Stimulated activated CD4-positive, alpha-beta T cell treated with anti-CD3 and anti-CD28 coated beads, Interleukin-12 subunit alpha, Interleukin-12 subunit beta, amount 100 ng/mL, for 4 hours (primary cell): ENCODE results near the gene SCAF11.
"Not testable (repeated sequence)": the region's sequence is repeated elsewhere in the genome, so short reads cannot be mapped to it uniquely, and the experiment has no call there.

ENCODE experiments used
- DNase-seq: peaks from one replicate; pipeline ENCODE4 v3.0.0-alpha.2; 2020

Gene SCAF11, protein sequence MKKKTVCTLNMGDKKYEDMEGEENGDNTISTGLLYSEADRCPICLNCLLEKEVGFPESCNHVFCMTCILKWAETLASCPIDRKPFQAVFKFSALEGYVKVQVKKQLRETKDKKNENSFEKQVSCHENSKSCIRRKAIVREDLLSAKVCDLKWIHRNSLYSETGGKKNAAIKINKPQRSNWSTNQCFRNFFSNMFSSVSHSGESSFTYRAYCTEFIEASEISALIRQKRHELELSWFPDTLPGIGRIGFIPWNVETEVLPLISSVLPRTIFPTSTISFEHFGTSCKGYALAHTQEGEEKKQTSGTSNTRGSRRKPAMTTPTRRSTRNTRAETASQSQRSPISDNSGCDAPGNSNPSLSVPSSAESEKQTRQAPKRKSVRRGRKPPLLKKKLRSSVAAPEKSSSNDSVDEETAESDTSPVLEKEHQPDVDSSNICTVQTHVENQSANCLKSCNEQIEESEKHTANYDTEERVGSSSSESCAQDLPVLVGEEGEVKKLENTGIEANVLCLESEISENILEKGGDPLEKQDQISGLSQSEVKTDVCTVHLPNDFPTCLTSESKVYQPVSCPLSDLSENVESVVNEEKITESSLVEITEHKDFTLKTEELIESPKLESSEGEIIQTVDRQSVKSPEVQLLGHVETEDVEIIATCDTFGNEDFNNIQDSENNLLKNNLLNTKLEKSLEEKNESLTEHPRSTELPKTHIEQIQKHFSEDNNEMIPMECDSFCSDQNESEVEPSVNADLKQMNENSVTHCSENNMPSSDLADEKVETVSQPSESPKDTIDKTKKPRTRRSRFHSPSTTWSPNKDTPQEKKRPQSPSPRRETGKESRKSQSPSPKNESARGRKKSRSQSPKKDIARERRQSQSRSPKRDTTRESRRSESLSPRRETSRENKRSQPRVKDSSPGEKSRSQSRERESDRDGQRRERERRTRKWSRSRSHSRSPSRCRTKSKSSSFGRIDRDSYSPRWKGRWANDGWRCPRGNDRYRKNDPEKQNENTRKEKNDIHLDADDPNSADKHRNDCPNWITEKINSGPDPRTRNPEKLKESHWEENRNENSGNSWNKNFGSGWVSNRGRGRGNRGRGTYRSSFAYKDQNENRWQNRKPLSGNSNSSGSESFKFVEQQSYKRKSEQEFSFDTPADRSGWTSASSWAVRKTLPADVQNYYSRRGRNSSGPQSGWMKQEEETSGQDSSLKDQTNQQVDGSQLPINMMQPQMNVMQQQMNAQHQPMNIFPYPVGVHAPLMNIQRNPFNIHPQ (N-terminal part only)

DNA sequence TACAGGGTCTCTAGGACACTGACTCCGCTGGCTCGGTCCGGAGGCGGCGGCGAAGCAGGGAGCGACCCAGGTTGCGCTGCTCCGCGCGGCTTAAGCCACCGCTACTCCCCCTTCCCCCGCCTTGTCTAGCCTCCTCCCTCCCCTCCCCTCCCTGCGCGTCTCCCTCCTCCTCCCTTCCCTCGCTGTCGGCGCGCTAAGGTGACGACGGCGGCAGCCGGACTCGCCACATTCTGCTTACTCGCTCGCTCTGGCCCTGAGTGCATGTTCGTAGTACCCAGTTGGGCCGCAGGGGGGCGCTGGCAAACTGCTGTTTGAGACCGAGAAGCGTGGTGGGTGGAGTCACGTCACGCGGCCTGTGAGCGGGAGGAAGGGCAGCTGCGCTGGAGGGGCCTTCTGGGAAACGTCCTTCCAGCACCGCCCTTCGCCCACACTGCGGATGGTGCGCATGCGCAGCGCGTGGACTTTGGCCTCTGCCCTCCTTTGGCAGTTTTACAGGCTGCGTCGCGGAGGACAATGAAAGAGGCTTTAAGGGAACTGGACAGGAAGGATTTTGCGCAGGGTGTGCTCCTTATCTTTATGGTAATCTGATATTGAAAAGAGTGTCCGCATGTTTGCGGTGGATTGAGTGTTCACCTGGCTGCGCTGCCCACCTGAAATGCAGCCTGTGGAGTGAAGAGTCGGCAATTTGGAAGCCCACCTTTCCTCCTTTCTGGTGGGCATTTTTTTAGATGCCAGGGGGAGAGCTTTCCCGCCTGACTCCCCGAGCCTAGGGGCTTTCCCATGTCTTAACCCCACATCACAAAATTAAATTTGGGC lies at the start of gene SCAF11:
Gene SCAF11, minus strand, starts transcription at position 107 of the 816 bp plus-strand sequence. CDS start 26,407 bp downstream, outside the sequence.
- peak; percentile 100 for DNase-seq

DNA sequence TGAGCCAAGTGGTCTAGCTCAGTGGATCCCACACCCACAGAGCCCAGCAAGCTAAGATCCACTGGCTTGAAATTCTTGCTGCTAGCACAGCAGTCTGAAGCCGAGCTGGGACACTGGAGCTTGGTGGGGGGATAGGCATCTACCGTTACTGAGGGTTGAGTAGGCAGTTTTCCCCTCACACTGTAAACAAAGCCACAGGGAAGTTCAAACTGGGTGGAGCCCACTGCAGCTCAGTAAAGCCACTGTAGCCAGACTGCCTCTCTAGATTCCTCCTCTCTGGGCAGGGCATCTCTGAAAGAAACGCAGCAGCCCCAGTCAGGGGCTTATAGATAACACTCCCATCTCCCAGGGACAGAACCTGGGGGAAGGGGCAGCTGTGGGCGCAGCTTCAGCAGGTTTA lies 46.7 kb upstream of the SCAF11 start:
- not testable (repeated sequence) for DNase-seq

DNA sequence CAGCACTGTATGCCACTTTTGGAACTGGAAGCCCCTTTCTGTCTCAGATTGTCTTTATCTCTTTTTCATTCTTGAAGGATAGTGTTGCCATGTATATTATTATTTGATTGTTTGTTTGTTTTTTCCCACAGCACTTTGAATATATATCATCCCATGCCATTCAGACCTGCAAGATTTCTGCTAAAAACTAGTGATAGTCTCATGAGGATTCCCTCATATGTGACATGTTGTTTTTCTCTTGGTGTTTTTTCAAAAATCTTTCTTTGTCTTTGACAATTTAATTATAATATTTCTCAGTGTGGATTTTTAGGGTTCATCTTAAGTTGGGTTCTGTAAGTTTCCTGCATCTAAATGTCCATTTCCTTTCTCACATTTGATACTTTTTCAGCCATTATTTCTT lies 36.8 kb upstream of the SCAF11 start:
- DNase-seq = no peak

DNA sequence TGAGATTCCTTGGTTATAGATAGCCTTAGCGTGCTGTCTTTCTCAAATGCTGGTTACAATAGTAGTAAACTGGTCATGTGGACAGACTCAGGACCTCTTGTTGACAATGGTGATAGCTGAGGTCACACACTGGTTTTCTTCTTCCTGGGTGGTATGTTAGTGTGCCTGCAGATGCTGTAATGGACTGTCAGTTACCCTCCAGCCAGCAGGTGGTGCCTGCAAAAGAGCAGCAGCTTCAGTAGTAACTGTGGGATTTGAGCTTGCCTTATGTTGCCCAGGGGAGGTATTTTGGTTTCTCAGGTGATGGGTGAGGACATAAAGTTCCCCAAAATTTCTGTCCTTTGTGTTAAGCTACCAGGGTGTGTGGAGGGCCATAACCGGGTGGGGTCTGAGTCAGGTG lies 33.7 kb upstream of the SCAF11 start:
- no peak for DNase-seq

GRCh38 chr12:46020768-46021167 lies 30.4 kb upstream of the SCAF11 start:
- no peak for DNase-seq

DNA sequence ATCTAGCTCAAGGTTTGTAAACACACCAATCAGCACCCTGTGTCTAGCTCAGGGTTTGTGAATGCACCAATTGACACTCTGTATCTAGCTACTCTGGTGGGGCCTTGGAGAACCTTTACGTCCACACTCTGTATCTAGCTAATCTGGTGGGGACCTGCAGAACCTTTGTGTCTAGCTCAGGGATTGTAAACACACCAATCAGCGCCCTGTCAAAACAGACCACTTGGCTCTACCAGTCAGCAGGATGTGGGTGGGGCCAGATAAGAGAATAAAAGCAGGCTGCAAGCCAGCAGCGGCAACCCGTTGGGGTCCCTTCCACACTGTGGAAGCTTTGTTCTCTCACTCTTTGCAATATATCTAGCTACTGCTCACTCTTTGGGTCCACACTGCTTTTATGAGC lies 28.3 kb upstream of the SCAF11 start:
- DNase-seq = not testable (repeated sequence)

DNA sequence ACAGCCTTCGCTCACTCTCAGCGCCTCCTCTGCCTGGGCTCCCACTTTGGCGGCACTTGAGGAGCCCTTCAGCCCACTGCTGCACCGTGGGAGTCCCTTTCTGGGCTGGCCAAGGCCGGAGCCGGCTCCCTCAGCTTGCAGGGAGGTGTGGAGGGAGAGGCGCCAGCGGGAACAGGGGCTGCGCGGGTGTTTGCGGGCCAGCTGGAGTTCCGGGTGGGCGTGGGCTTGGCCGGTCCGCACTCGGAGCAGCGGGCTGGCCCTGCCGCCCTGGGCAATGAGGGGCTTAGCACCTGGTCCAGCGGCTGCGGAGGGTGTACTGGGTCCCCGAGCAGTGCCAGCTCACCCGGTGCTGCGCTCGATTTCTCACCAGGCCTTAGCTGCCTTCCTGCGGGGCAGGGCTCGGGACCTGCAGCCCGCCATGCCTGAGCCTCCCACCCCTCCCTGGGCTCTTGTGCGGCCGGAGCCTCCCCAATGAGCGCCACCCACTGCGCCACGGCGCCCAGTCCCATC lies 27.5 kb upstream of the SCAF11 start:
- DNase-seq = not testable (repeated sequence)

GRCh38 chr12:46005823-46006222 lies 15.4 kb upstream of the SCAF11 start:
- DNase-seq = no peak

DNA sequence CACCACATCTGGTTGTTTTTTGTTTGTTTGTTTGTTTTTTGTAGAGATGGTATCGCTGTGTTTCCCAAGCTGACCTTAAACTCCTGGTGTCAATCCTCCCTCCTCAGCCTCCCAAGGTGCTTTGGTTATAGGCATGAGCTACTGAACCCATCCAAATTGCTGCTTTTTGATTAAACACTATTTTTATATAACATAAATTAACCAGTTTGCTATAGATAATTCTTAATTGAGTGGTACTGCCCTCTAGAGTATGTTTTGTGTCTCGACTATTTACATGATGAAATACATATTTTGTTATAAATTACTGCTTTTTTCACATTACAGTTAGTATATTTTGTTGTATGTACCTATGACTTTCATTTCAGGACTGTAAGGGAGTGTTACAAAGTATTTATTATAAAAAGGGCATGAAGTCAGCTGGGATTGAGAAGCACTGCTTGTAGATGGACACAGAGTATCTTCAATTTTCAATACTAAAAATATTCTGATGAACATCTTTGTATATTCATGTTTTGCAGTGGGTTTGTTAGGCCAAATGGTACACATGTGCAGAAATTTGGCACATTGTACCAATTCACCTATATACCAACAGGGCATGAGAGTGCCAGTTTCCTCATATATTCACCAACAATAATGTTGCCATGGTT lies 14.9 kb upstream of the SCAF11 start:
- no peak for DNase-seq

- DNase-seq = no peak
Measured at GRCh38 chr12:46004715-46005114, 14.3 kb upstream of the SCAF11 start.

DNA sequence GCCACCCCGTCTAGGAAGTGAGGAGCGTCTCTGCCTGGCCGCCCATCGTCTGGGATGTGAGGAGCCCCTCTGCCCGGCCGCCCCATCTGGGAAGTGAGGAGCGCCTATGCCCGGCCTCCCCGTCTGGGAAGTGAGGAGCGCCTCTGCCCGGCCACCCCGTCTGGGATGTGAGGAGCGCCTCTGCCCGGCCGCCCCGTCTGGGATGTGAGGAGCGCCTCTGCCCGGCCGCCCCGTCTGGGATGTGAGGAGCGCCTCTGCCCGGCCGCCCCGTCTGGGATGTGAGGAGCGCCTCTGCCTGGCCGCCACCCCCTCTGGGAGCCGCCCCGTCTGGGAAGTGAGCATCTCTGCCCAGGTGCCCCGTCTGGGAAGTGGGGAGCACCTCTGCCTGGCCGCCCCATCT lies 9.7 kb upstream of the SCAF11 start:
- DNase-seq = not testable (repeated sequence)

- no peak for DNase-seq
Measured at GRCh38 chr12:45994736-45995135, 4.4 kb upstream of the SCAF11 start.

GRCh38 chr12:45991284-45992249 lies 1.2 kb upstream of the SCAF11 start:
- DNase-seq = peak; percentile 61

DNA sequence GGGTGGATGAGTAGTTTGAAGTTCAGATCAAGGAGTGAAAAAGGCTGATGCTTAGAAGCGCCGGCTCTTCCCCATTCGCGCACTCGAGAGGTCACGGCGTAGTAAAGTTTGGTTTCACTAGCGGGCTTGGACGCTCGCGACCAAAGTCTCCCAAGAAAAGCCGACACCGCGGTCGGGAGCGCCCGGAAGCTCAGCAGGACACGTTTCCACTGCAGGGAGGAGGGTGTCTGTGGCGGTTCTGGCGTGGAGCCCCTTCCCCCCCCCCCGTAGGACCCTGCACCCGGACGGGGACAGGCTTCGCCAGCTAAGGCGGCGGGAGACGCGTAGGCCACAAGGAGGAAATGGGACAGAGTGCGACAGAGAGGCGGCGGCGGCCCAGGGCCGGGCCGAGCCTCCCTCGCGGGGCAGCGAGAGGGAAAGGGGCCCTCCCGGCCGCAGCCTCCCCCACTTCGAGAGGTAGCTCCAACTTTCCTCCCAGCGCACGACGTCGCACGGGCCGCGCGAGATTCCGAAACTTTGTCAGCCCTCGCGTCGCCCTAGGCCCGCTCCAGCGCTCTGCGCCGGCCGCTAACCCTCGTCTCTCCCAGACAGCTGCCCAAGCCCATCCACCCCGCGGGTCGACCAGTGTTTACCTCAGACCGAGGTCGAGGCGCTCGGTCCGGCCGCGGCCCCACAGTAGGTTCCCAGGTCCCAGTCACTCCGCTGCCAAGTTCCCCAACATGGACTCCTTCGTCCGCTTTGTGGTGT lies 480 bp downstream of the SCAF11 start:
- peak; percentile 50 for DNase-seq

- DNase-seq = no peak
Measured at GRCh38 chr12:45989287-45989686, 1.1 kb downstream of the SCAF11 start.

GRCh38 chr12:45988264-45988663 lies 2.1 kb downstream of the SCAF11 start:
- DNase-seq = no peak

DNA sequence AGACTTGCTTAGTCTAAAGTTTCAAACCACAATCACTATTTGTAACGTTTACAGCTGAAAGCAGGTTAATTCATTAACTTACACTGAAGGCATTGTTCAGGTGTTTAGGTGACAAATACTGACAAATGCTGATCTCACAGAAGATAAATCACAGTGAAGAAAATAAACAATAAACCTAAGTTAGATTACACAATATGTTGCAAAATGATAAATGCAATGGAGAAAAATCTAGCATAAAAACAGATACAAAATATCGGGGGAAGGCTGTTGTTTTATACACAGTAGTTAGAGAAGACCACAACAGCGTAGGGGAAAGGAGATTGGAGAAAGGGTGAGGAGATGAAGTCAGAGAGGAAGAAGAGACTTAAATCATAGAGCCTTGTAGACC lies 3.0 kb downstream of the SCAF11 start:
- no peak for DNase-seq

- DNase-seq = no peak
Measured at GRCh38 chr12:45986641-45987339, 3.6 kb downstream of the SCAF11 start.
